ENCODE data around the gene EFTUD2.
"Not testable (repeated sequence)": the region's sequence is repeated elsewhere in the genome, so short reads cannot be mapped to it uniquely, and the experiment has no call there.

The EFTUD2 gene

DNA sequence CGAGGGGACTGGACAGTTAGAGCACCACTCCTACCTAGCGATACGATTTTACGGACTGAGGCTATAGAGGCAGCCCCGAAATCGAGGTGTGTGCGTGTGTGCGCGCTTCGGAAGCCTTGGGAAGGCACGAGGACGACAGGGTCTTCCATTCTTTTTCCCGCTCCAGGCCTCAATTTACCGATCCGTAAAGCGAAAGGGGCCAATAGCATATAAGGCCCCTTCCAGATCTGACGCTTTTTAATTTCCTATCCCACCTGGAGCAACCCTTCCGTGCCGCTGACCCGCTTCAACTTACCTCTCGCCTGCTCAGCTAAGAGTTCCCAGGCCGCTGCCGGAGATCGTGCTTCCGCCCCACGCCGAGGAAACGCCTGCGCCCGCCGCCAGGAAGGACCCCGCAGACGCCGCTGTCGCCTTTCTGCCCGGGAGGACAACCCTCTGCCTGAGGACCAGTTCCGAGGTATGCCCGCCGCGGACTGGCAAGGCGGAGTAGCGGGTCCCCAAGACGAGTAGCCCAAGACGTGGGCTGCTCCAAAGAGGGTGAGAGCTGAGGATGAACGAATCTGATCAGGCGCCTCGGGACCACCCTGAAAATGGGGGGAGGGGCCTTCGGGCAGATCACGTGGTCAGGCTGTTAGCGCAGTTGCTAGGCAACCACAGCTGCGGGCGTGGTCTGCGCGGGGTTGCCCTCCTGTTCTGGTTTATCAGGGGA lies at the start of gene EFTUD2:
EFTUD2 (minus strand) TSS at position 372 of the 709 bp plus-strand sequence. CDS start 4,924 bp downstream, outside the sequence.
- DNase-seq (ENCODE audit: low read depth in 3 of 3) = peak; percentile 83 to 91 (median 87)

DNA sequence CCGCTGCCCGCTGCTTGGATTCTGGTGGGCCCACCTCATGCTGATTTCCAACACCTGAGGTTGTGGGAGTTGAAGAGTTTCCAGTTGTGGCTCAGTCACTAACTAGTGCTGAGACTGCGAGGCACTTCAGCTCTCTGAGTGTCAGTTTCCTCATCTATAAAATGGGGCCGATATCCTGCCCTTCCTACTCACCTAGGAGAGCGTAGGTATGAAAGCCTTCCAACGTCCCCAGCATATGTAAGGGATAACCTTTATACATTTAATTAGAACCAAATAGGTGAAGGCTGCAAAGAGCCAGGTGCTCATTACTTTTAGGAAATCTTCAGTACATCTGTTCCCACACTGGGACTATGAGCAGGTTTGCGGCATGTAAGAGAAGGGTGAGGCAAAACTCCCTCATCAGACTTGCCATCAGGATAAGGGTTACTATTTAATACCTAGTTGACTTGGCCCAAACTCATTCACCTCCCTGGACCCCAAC lies 49.1 kb upstream of the EFTUD2 start:
- no peak for DNase-seq (ENCODE audit: low read depth in 3 of 3)

DNA sequence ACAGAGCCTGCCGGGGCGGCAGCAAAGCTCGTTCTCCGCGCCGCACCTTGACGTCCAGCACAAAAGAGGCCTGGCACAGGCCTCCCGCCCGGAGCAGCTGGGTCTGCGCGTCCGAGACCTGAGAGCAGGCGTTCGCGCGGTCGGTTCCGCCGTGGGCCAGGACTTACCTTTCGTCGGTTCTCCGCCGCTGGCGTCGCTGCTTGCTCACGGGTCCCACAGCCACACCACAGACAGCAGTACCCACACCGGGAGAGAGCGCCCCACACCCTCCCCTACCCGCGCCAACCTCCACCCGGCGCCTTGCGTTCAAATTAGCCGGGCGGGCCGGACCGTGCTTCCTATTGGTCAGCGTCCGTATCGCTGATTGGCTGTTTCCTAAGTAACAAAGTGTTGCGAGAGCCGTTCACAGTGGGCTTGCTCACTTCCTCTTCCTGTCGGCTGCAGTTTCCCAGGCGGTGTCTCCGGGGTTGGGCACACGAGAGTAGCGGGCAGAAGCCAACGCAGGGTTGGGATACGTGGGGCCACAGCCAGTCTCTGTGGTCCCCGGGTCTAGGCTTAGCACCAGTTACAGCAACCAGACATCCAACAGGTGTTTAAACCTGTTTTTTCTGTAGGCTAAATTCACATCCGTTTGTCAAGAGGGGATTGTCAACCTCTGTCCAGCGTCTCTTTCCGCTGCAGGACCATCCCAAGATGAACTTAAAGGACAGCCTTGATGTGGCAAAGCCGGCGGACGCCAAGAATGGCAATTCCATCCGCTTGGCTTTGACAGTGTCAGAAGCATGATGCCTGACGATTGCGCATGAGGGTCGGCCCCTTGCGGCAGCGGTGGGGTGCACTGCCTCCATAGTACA lies 48.4 kb upstream of the EFTUD2 start, which contains the start of gene KIF18B:
KIF18B (minus strand) TSS at position 313 of the 854 bp plus-strand sequence. CDS start 11,429 bp downstream, outside the sequence.
- DNase-seq (ENCODE audit: low read depth in 3 of 3) = peak; percentile 74 to 94 (median 78)

DNA sequence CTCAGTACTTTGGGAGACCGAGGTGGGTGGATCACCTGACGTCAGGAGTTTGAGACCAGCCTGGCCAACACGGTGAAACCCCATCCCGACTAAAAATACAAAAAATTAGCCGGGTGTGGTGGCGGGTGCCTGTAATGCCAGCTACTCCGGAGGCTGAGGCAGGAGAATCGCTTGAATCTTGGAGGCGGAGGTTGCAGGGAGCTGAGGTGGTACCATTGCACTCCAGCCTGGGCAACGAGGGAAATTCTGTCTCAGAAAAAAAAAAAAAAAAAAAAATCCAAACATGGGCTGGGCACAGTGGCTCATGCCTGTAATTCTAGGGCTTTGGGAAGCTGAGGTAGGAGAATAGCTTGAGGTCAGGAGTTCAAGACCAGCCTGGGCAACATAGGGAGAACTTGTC lies 46.4 kb upstream of the EFTUD2 start:
- DNase-seq (ENCODE audit: low read depth in 3 of 3) = not testable (repeated sequence)

DNA sequence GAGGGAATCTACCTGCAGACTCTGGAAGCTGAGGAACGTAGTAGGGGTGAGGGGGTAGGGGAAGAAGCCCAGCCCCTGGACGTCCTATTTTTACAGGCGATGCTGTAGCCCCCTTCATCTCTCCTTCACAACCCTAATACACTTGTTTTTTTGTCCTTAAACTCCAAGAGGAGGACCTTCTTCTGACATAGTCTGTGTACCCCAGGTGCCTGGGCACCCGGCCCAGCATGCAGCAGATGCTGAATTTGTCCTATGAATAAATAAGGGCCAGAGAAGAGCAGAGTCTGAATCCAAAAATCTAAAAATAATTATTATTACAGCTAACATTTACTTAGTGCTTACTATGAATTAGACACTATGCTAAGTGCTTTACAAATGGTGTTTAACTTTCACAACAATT lies 43.2 kb upstream of the EFTUD2 start:
- no peak for DNase-seq (ENCODE audit: low read depth in 3 of 3)

DNA sequence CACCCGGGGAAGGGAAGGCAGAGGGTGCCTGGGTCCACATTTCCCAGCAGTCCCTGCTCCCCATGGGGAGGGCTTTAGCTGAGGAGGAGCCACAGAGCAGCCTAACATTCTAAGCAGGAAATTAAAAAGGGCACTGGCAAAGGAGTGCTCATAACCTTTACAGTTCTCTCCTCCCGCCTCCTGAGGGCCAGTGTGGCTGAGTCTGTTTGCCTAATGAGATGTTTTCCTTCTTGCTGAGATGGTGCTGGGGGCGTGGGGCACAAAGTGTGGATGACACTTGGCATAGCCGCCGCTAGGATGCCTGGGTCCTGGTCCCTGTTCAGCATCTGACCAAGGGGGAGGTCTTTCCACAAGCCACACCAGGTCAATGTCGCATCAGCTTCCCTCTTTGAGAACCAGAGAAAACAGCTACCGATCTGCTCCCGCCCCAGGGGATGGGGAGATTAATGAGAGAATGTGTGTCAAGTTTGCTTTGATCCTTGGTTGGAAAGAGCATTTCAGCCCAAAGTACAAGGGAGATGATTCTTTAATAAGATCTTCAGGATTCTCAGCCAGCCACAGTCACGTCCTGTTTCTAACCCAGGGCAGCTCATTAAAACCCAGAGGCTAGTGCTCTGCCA lies 42.6 kb upstream of the EFTUD2 start:
- no peak for DNase-seq (ENCODE audit: low read depth in 3 of 3)

DNA sequence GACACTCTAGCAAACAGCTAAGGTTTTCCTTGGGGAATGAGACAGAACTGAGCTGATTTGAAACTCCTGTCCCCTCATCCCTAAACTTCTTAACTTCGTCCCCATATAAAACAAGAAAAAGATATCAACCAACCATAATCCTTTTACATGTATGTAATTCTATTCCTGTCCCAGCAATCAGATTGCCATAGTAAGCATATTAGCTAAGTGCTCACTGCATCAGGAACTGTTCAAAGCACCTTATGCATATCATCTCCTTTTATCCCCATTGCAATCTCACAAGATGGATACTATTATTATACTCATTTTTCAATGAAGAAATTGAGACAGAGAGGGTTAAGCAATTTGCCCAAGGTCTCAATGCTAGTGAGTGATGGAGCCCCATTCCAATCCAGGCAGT lies 41.5 kb upstream of the EFTUD2 start:
- DNase-seq (ENCODE audit: low read depth in 3 of 3) = no peak

DNA sequence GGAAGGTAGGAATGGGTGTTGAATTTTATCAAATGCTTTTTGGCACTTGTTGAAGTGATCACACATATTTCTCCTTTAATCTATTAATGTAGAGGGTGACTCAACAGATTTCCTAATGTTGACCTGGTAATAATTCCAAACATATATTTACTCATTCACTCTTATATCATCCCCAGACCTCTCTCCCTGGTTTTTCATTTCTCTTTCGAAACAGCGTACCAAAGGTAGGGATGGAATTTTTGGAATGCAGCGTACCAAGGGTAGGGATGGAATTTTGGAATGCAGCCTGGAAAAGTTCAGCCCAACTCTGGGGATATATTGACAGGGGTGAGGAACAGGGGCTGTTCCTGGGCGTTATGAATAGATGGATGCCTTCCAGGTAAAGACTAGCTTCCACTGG lies 41.1 kb upstream of the EFTUD2 start:
- DNase-seq (ENCODE audit: low read depth in 3 of 3) = no peak

DNA sequence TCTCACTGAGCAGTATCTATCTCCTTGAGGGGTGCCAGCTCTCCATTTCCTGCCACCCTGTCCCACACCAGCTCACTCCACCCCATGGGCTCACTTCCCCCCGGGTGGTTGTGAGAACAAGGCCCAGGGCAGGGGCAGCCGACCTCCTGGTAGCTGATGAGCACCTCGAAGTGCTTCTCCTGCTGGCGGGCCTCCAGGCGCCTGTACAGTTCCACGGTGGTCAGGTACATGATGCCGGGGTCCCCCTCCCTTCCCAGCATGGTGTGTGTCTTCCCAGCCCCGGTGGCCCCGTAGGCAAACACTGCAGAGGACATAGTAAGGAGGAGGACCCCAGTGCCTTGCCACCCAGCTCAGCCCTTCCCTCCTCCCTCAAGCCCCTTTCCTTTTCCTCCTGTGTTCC lies 35.9 kb upstream of the EFTUD2 start:
- DNase-seq (ENCODE audit: low read depth in 3 of 3) = no peak

DNA sequence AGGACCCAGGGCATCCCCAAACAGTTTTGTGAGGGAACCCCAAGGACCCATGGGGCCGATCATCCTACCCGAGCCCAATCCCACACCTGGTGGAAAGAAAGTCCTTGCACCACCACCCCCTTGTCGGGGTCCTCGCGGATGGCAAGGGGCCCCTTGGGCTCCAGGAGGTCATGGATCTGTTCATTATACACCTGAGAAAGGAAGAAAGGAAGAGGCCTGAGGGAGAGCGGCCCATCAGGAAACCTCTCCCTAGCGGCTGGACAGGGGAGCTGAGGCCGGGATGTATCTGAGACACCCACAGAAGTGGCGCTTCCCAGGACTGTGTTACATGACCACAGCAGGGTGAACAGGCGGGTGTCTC lies 35.5 kb upstream of the EFTUD2 start:
- DNase-seq (ENCODE audit: low read depth in 3 of 3) = no peak

DNA sequence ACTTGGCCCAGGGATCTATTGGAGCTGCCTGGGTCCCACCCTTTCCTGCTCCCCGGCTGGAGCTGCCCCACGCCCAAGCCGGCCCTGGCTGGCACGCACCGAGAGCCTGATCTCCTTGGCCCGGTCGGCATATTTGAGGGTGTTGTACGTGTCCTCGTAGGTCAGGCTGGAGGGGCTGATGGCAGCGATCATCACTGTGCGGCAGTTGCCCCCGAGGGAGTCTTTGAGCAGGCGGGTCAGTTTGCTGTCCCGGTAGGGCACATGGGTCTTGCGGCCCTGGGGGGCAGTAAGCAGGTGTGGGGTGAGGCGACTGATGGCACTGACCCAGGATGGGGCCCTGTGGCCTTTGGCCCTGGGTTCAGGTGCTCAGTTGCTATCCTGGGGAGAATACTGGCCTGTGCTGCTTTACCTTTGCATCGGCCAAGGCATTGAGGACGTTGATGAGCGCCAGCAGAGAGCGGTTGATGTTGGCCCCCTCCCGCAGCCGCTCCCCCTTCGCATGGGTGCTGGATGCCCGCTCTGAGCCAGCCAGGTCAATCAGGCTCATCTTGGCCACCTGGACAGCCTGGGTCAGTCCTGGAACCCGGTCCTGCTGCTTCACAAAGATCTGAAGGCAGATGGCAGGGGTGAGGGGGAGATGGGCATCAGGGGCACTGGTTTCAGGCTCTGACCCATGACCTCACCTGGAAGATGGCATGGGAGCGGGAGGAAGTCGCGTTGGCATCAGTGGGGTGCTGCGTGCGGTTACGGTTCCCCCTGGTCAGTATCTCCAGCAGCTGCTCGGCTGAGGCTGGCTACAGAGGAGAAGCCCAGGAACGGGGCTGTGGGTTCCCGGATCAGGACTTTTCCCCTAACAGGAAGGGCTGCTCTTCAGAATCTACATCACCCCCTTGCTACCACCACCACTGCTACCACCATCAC lies 34.8 kb upstream of the EFTUD2 start:
- no peak for DNase-seq (ENCODE audit: low read depth in 3 of 3)

DNA sequence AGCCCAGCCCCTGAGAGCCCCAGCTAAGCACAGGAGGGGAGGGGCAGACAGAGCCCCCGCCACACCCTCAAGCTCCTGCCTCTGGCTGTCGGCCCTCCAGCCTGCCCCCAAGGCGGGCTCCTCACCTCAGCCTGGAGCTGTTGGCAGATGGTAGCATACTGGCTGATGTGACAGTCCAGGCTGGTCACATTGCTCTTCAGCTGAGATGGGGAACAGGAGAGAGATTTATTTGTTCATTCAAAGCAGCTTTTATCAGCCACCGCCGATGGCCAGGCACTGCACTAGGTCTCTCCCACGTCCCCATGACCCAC lies 33.5 kb upstream of the EFTUD2 start:
- DNase-seq (ENCODE audit: low read depth in 3 of 3) = no peak

DNA sequence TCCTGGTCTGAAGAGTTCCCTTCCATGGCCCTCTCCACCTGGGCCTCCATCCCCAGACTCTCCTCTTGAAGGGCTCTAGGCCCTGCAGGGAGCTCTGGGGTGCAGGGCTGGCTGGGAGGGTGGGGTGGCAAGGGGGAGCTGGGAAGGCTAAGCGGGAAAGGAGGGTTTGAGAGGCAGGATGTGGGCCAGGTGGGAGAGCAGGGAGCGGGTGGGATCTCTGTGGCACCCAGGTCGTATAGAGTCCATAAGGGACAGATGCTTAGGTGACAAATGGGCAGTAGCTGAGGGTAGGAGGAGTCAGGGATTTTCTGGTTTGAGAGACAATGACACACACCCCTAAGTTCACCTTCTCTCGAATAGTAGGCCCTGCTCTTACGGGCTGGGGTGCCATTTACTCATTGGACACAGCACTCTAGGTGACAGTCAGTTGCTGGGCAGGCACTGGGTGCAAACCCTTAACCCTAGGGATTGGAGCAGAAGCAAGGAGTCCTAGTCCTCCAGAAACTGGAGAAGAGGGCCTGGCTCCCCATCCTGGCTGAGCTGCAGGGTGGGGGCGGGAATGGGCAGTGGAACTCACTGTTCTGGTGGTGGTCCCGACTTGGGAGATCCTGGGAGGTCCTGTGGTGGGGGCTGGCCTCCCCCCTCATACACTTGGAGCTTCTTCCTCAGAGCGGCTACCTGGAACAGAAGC lies 33.0 kb upstream of the EFTUD2 start:
- DNase-seq (ENCODE audit: low read depth in 3 of 3) = no peak

DNA sequence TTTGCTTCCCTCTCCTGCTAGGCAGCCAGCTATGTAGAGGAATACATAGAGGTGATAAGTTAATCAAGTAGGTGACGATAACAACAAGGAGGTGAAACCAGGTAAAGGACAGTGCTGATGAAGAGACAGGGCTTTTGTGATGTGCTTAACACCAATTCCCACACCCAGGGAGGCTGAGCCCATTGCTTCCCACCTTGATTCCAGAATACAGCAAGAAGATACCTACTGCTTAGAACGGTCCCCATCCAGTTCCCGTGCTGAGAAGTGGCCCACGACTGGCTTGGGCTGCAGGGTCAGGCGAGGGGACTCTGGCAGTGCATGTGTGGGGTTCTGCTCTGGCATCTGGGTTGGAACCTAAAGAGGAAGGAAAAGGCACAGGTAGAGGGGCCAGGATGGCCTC lies 32.1 kb upstream of the EFTUD2 start:
- no peak for DNase-seq (ENCODE audit: low read depth in 3 of 3)

DNA sequence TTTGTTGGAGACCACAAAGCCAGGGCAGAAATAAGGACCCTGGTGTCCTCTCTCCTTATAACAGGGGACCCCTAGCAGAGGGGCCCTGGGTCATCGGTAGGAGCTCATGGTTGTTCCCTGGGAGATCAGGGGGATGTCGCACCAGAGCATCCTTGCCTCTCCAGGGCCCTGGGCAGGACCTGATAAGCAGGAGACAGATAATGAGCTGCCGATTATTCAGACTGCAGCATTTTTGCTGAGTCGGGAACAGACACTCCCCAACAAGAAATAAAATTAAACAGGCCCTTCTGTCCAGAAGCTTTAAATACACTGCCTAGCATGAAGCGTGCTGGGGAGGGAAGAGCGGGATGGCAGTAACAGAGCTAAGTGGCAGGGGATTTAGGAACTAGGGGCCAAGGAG lies 31.4 kb upstream of the EFTUD2 start:
- DNase-seq (ENCODE audit: low read depth in 3 of 3) = no peak

DNA sequence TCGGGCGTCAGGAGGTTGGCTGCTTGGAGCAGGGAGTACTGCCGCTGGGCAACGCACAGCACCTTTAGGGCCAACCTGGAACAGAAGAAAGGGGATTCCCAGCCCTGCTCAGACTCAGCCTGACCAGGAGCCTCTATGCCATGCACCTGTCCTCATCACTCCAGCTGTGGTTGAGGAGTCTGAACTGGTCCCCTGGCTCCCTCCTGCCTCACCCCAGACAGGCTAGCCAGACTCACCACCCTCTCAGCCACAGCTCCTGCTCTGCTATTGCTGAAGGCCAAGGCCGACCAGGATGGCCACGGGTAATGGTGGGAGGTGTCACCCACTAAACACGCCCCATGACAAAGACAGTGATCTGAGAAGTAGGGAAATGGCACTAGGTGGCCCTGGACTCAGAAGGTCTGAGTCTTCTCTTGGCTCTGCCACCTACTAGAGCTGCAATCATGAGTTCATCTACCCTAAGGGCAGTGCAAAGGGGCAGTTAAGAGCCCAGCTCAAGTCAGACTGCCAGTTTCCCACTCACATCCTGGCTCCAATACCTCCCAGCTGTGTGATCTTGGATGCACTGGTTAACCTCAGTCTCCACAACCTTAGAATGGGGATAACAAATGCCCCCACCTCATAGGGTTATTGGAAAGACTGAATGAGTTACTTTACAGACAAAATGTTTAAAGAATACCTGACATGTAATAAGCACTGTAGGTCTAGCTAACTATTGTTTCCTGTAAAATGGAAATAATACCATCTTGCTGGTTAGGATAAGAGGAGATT lies 29.9 kb upstream of the EFTUD2 start:
- DNase-seq (ENCODE audit: low read depth in 3 of 3) = no peak

DNA sequence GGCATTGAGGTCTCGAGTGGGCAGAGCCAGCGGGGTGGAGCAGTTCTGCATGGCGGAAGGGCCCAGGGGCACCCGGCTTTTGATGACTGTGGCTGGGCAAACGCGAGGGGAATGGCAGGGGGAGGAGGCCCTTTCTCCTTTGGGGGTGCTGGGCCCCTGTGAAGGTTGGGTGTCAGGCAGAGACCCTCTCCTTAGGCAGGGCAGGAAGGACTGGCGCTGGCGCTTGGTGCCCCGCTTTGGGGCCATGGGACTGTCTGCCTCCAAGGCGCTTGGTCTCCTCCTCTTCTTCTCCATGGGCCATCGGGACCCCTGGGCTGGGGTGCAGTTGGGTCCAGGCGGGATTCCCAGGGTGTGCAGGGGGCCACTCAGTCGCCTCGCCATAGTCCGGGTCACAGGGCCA lies 28.9 kb upstream of the EFTUD2 start:
- no peak for DNase-seq (ENCODE audit: low read depth in 3 of 3)

DNA sequence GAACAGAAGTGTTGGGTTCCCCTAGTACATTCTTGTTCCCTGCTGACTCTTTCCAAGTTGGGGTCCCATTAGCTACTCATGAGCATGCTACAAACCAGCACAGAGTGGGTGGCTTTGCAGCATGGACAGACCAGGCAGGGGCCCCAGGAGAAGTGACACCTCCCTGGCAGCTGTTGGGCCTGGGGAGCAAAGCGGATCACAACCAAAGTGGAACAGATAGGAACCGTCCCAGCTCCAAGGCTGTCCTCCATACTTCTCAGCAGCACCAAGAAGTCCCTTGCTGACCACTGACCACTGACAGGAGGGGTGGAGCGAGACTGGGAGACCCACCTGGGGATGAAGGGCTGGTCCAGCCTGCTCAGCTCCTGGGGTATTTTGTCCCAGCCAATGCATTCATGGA lies 28.5 kb upstream of the EFTUD2 start:
- DNase-seq (ENCODE audit: low read depth in 3 of 3) = no peak

DNA sequence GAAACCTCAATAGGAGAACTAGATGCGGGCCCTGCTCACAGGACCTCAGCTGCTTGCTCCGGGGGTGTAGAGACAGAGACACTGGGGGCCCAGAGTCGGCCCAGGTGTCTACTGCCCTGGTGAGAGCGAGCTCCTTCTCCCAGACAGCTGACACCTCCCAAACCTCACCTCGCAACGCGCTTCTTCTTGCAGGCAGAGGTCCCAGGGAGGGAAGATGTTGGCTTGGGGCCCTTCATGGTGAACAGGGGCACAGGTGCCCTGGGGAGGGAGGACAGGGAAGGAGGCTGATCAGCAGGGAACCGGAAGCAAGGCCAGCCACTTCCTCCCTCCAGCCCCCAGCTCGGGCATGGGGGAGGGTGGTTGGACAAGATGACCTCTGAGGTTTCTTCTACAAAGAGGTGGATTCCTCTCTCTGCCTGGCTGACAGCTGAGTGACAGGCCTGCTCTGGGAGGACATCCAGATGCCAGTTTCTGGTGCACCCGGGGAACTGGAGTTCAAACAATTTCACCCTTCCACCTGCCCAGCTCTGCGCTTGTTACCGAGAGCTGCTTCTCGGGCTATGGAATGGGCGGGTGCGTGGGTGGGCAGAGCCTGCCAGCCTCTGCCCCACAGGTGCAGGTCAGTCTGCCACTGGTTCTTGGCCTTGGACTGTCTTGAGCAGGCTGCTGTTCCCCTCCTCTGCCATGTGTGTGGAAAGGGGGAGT lies 27.7 kb upstream of the EFTUD2 start:
- no peak for DNase-seq (ENCODE audit: low read depth in 3 of 3)

Measured in stimulated activated CD4-positive, alpha-beta T cell treated with anti-CD3 and anti-CD28 coated beads, TNF-alpha, amount 100 ng/mL, for 24 hours (primary cell).